ENCODE measurements around the gene PITPNC1.

DNA sequence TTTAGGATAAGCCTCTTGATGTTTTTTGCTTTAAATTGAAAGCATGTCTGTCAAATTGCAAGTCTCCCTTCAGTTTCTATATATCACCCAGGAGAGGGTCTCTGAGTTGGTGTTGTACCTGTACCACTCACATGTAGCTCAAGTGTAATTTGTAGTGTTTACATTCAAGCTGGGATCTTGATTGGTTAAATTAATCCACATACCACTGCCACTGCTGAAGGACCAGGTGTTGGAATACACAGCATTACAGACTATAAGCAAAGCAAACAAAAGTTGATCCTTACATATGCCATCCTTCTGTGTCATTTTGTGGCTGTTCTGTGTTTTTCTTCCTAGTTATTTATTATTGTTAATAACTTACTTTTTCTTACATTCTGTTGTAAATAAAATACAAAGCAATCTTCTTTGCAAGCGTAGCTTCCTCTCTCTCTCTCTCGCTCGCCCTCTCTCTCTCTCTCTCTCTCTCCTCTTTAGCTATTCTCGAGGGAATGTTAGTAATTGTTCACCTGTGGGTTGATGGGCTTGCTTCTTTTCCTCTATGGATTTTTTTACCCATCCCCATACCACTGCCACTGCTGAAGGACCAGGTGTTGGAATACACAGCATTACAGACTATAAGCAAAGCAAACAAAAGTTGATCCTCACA, 319.9 kb downstream of the PITPNC1 start:
- no peak for TF ChIP-seq POLR2AphosphoS5 (IDR thresholded peaks at IDR 0.05; ENCODE audit: low read depth, low read length)
- TF ChIP-seq CTCF (IDR thresholded peaks at IDR 0.05) = no peak
- no peak for TF ChIP-seq REST (IDR thresholded peaks at IDR 0.05; ENCODE audit: insufficient read depth in 1 of 2, low read depth in 2 of 2, low read length in 1 of 2)
- TF ChIP-seq SIN3A (IDR thresholded peaks at IDR 0.05; ENCODE audit: borderline replicate concordance, insufficient read depth, low read depth, low read length) = no peak

Measured in Panc1 (cell line).